Renal cortex interstitium (tissue), 11 donors: ENCODE measurements around the gene ADAMTS2. TPM values are rescaled to one million over a fixed set of nuclear protein-coding genes. Genes with fewer than 3 reads are reported as not detected.
A peak's percentile ranks its signal among the peaks of the same experiment; 100 is the strongest.

Source experiments
- DNase-seq, 11 donors: peaks; one replicate each; pipeline ENCODE4 v3.0.0-alpha.2; 2013; ENCODE audit warnings: low read depth in 9 of 11, low spot score in 4 of 11; ENCODE audit errors: extremely low read depth in 1 of 11
- polyA plus RNA-seq, 3 donors: library from polyadenylated mRNA; unstranded; fragments of 120-200 nt; gene quantifications; one replicate each; pipeline ENCODE4 v1.2.1, GENCODE V29; 2013; ENCODE audit not compliant: insufficient read length in 3 of 3

Gene ADAMTS2
- polyA plus RNA-seq, 3 donors, result 9.9 to 14.0 (median 10.6) TPM

DNA sequence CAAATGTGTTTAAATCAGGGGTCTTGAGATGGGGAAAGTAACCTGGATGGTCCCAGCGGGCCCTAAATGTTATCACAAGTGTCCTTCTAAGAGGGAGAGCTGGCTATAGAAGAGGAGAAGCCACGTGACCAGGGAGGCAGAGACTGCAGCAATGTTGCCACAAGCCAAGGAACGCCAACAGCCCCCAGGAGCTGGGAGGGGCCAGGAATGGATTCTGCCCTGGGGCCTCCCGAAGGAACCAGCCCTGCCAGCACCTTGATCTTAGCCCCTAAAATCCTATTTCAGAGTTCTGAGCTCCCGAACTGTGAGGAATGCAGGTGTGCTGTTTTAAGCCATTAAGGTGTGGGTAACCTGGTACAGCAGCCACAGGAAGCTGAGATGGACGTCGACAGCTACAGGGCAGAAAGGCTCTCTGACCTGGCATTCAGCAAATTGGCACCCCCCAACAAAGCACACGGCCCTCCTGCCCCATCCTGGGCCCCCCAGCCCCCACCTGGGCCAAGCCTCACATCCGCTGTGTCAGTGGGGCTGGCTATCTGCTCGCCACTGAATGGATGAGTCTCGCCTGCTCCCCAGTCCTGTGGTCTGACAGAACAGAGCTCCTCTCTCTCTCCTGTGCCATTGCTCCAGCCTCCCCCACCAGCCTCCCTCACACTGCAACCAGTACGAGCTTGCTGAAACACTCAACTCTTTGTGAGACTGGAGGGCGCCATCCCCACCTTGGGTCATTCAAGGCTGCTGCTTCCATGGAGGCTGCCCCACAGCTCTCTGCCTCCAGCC, 78.8 kb downstream of the ADAMTS2 start:
- no peak for DNase-seq

DNA sequence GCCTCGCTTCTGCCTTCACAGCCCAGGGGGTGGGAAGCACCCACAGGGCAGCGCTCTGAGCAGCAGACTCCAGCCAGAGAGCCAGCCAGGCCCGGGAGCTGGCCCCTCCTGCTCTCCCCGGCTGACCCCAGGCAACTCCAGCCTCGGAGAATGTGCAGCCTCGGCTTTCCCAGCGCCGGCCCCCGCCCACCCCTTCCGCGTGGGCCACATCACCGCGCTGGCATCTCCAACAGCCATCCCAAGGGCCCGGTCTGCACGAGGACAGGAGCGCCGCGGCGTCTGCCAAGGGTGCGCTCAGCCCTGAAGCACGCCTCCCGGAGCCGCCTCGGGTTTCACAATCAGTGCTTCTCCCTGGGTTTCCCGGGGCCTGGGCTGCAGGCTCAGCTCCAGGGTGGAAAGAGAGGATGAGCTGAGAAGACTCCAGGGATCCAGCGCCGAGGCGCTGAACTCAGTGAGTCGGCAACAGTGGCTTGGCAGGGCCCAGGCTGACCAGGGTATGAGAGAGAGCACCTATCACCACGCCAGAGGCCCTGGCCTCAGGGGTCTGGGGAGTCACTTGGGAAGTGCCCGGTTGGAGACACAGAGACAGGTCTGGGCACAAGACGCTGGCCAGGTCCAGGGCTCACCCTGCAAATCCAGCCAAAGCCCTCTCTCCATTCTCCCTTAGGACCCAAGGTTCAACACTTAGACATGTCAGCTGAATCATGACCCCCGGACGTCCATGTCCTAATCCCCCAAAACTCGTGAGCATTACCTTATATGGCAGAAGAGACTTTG, 79.6 kb downstream of the ADAMTS2 start:
- DNase-seq, result peak in 8 of 11 donors; percentile 50 to 75 (median 70)

DNA sequence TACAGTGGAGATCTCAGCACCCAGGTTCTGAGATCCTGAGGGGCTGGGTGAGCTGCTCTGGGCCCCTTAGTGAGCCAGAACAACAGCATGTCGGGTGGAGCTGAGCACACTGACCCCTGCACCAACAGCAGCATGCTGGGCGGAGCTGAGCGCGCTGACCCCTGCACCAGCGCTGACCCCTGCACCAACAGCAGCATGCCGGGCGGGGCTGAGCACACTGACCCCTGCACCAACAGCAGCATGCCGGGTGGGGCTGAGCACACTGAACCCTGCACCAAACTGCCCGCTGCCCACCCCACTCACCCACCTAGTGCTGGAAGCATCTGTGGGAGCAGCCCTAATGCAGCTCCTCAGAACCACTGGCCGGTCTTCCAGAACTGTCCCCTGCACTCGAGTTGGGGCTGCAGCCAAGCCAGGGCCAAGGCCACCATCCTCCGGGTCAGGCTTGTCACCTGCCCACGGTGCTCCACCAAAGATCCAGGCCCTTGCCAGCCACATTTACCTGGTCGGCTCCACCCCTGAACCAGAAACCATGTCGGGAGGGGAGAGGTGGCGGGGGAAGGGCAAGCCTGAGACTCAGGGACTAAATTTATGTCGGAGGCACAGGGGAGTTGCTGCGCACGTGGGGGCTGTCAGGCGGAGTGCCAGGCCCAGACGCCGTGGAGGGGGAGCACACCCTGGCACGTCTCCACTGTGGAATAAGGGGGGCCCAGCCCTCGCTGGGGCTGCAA, 80.3 kb downstream of the ADAMTS2 start:
- peak in 1 of 11 donors; percentile 32 for DNase-seq

DNA sequence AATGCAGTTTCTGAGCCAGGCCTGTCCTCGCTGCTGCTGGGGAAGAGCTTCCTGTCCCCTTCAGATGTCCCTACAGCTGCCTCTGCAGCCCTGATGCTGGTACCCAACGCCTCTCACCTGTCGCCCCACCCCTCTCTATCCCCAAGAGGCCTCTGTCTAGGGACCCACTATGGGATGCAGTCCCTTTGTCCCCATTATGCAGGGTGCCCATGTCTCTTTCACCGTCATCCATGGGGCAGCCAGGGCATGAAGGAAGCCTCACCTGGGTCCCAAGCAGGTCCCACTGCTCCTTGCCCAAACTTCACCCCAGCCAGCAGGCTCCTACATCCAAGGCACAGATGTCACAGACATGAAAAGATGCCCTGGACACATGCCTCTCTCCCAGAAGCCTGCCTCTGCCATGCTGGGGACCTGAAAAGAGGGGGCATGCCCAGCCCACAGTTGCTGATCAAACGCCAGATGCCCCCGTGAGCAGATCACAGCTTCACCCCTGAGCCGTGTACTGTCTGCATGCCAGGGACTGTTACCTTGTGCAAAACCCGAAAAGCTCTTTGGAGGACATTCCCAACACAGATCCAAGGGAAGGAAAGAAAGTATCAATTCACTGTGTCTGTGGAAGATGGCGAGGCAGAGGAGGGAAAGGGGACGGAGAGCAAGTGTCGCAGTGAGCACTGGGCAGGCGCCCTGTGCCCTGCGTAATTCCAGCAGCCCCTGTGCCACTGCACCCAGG, 81.0 kb downstream of the ADAMTS2 start:
- DNase-seq, result no peak

DNA sequence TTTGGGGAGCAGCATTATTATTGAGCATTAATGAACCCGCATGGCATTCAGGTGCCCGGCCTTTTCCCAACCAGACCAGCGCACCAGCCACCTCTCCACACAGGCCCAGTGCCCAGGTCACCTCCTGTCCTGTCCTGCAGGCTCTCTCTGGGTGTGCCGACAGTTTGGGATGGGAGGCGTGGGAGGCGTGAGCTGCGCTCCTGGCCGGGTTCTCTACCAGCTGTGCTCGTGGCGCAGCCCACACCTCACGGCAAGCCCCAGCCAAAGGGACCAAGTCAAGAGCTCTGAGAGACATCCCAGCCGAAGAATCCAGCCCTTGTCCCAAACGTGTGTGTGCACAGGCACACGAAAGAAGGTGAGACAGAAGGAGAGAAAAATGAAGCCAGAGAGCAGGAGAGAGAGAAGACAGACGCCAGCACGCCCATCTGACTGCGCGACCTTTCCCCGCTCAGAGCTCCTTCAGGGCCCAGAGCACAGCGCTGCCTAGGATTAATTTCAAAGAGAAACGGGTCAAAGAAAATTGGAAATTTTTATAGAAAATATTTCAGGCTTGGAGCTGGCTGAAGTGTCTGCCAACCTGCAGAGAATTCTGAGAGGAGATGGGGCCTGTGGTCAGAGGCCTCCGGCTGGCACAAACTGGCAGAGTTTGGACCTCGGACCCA, 81.7 kb downstream of the ADAMTS2 start:
- no peak for DNase-seq

DNA sequence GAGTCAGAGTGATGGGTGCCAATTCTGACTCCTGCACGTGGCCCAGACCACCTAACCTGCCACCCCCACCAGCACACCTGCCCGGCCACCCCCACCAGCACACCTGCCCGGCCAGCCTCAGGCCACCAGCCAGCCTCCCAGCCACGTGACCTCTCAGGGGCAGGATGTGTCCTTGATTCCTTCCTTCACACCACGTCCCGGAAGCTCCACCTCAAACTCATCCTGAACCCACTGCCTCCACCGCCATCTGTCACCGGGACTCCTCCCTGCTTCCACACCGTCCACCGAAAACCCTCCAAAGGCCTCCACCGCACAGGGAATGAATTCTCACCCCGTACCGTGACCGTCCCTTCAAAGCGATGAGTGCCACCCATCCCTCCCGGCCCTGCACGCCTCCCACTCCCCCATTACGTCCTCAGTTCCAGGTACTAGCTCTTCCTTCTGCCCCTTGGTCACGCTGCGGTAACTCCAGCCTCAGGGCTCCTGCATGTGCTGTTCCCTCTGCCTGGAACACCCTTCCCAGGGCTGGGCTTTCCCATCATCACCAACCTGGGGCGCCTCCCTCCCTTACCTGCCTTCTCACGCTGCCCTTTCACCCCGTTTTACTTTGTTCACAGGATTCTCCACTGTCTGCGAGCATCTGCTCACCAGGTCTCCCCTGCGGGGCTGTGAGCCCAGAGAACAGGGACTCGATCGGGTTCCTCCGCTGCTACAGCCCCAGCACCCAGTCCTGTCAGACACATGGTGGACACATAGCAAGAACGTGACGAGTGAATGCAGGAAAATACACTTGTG, 82.9 kb downstream of the ADAMTS2 start:
- no peak for DNase-seq

DNA sequence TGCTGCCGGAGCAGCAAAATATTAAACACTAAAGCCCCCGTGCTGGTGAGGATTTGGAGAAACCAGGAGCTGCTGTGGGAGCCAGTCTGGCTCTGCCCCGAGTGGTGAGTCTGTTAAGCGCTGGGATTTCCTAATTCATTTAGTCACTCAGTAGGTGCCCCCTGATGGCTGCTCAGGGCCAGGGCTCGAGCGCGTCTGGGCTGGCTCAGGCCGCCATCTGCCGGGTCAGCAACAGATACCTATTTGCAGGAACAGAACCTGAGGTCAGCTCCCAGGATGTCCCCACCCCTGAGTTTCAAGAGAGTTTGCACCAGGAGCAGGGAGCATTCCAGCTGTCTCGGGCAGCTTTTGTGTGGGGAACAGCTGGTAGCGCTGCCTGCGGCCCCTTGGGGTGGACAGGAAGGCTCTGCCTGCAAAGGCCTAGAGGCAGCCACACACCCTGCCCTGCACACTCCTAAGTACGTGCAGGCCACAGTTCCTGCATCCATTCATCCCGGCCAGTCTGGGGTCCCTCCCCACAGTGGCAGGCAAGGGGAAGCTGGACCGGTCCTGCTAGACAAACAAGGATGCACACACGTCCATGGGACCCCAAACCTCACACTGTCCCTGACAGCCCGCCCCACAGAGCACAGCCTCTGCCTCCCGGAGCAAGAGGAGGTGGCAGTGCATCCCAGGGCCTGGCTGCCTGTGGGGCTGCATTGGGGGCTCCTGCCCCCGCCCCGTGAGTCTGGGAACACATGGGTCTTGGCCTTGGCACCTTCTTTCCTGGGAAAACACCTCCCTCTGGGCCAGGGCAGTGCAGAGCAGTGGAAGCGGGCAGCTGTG, 83.7 kb downstream of the ADAMTS2 start:
- DNase-seq, result peak in 1 of 11 donors; percentile 23

DNA sequence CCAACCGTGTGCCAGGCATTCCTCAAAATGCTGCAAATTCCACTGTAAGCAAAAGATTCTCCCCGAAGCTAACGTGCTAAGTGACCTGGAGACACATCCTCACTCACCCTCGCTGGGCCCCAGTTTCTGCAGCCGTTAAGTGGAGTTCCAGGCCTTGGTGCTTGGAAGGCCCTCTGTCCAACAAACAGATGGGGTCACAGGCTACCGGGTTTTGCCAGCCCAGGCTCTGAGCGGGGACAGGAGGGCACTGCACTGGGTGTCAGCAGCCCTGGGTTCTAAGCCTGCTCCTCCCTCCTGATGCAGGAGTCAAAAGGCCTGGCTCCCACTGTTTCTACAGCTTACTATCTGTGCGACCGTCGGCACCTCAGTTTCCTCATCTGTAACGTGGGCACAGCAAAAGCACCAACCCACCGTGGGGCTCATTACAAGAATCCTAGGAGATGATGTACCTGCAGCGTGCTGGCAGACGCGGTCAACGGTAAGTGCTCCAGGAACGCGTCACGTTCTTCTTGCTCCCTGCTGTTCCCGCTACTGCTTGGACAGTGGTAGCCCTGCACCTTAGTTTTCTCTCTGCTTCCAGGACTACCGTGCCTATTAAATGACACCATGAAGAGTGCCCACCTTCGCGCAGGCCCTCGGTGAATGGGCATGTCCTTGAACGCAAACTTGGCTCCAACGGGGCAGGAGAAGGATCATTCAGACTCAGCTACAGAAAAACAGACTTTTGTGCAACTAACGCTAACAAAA, 84.8 kb downstream of the ADAMTS2 start:
- no peak for DNase-seq

DNA sequence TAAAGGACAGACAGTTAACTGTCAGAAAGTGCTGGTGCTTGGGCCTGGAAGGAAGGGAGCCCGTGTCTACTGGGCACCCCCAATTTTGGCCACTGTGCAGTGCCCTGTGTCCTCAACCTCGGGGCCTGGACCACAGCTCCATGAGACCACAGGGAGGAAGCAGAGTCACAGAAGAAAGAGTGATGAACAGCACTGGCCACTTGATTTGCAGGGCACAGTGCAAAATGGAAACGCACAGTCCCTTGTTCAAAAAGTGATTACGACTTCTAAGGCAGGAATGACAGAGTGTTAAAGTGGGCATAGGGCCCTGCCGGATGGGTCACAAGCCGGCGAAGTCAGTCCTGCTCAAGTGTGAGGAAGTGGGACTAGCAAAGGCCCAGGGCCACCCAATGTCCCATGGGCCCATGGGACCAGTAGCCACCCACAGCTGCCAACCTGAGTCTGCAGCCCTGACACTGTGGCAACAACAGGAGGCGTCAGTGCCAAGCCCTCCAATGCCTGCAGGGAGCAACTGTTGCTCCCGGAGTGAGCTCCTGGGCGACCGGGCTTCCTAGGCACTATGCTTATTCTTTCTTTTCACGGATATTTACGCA, 85.4 kb downstream of the ADAMTS2 start:
- no peak for DNase-seq

DNA sequence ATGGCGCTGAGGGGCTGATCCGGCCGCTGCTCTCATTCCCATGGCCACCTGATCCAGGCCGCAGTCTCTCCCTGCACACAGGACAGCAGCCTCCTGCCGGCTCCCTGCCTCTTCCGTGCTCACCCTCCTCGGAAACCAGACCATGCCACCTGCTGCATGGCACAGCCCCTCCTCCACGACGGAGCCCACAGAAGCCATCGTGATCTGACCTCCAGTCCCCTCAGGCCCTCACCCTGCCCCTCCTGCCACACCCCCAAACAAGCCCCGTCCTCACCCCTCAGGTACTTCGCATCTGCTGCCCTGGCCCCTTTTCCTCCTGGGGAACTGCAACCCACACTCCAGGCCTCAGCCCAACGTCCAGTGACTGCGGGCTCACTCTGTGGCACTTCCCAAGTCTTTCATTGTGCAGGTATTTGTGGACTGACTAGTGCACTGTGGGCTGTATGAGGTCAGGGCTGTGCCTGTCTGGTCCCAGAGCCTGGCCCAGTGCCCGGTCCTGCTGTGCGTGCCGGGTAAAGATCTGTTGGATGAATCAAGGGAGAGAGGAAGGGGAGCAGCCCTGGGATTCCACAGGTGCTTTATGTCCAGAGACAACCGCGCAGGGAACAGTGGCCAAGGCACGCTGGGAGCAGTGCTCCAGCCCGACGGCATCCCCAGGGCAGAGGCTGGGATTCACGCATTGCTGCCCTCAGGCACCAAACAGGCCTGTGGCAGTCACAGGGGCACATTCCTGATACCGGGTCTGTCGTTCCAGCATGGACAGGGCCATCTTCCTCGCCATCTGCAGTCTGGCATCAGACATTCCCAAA, 86.1 kb downstream of the ADAMTS2 start:
- DNase-seq, result no peak

DNA sequence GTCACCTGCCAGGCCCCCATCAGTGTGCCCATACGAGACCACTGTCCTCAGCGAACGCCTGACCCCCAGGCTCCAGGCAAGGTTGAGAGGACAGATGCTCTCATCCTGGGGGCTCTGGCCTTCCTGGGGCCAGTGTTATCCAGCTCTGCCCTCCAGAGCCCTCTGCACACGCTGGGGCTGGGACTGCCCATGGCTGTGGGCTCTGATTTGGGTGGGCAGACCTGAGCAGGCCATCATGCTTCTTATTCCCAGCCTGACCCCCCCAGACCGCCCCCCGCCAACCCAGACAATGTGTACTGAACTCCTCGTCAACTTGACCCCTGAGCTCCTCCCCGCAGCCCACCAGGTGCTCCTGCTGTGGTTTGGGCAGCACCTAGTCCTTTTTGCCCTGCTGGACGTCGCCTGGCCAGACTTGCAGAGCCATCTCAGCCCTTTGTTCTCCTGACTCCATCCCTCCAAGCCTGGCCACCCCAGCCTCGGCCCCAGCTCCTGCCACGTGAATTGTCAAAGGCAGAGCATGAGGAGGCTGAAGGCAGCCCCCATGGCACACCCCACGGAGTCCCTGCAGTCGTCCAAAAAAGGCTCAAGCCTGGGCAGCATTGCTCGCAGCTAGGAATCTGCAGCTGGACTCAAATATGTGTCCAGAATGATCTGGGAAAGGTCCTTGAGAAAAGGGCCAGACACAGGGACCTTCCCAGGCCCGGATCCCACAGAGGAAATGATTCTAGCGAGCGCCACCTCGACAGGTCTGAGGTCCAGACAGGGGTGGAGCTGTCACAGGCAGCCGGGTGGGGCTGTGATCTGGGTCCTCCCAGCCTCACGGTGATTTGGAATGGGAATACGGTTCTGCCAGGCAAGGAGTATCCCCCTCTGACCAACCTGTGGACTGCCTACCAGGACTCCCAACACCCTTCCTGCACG, 87.0 kb downstream of the ADAMTS2 start:
- no peak for DNase-seq

DNA sequence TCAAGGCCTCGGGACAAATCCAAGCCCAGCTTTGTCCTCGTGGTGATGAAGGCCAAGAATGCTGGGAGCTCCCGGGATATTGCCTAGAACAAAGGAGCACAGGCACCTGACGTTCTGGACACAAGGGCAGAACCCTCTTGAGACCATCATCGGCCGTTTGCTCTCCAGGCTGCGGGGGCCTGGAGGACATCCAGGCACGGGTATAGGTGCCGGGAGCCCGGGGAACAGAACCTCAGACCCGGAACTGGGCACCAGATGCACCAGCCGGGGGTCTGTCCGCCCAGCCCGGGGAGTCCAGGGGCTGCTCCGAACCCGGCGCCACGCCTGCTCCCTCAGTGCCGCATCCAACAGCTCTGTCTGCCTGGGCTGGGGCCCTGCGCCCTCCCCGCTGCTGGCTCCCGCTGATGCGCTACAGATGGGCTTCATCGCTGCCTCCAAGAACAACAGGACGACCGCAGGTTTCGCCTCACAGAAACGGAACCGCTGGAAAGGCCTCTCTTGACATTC, 88.0 kb downstream of the ADAMTS2 start:
- peak in 1 of 11 donors; percentile 31 for DNase-seq

DNA sequence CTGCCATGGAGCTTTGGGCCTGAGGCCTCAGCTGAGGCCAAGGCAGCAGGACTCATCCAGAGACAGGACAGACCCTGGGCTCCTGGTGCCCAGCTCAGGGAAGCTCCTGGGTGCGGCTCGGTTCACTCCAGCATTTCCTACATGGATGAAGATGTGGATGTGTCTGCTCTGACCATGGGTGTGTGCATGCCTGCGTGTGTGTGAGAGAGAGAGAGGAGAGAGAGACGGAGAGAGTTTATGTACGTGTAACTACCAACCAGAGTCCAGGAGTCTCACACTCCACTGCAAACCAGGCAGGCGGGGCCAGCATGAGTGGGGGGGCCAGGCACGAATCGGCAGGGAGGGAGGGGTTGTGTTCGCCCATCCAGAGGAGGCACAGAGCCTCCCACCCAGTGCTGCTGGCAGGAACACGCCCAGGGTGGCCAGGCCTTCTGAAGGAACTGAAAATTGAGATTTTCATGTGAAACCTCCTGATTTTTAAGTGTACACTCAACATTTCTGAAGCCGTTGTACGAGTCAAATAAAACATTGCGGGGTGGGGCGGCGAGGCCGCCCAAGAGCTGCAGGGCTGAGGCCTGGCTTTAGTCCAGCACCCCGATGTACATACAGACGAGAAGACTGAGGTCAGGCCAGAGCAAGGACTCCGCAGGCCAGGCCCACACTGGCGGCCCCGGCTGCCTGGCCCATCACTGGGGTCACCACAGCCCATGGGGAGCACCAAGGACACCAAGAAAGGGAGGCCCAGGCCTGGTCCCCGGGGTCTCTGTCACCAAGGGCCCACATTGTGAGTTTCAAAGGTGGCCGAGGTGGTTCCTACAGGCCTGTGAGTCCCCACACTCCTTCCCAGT, 88.7 kb downstream of the ADAMTS2 start:
- DNase-seq, result no peak
